Panc1 (cell line): ENCODE data around the gene SERPINF2. TPM values are rescaled to one million over a fixed set of nuclear protein-coding genes. Genes with fewer than 3 reads are reported as not detected.

Experiments
- ATAC-seq: fragments of 200-7000 bp; cut with Tn5 transposase; 2 replicates; pipeline ENCODE4 v1.9.1; 2020; ENCODE audit warnings: mild to moderate bottlenecking, moderate library complexity
- BruUV-seq: library from RNA; stranded (reverse); fragments of 400-500 nt; replicated peaks from 2 replicates; lab custom pipeline; 2021; lab: Mats Ljungman, UMichigan
- CTCF ChIA-PET: fragments of 300-600 bp; sonication (Branson Sonifier 250); formaldehyde crosslinking; loops from one replicate; lab custom pipeline; 2022; ENCODE audit warnings: antibody characterized with exemption; lab: Charles Lee
- POLR2A ChIA-PET: fragments of 300-600 bp; sonication (Branson Sonifier 250); formaldehyde crosslinking; loops from one replicate; lab custom pipeline; 2022; ENCODE audit warnings: antibody characterized with exemption; lab: Charles Lee
- DNase-seq: peaks from one replicate; pipeline ENCODE4 v3.0.0-alpha.2; 2010; ENCODE audit warnings: low read depth, low spot score
- H3K27ac ChIP-seq: 2 replicates; pipeline ENCODE4 v1.5.1; 2011; ENCODE audit warnings: mild to moderate bottlenecking, low read length, inconsistent platforms
- H3K27me3 ChIP-seq: fragments of 200-500 bp; sonication (Bioruptor generic); 2 replicates; pipeline ENCODE4 v1.6.0; 2014; ENCODE audit warnings: low read length, inconsistent platforms; ENCODE audit not compliant: control insufficient read depth, insufficient read depth
- H3K36me3 ChIP-seq: fragments of 200-500 bp; sonication (Bioruptor generic); 2 replicates; pipeline ENCODE4 v1.5.1; 2014; ENCODE audit warnings: inconsistent platforms, mild to moderate bottlenecking, low read length, moderate library complexity; ENCODE audit not compliant: control insufficient read depth, insufficient read depth
- H3K4me1 ChIP-seq: 2 replicates; pipeline ENCODE4 v1.5.1; 2011; ENCODE audit warnings: inconsistent platforms, mild to moderate bottlenecking, low read length, moderate library complexity; ENCODE audit not compliant: control insufficient read depth, insufficient read depth
- H3K4me3 ChIP-seq, 2 experiments: 2 replicates each; pipeline ENCODE4 v1.5.1; 2011 to 2012; ENCODE audit warnings: low read depth in 2 of 2, low read length in 2 of 2, mild to moderate bottlenecking in 2 of 2, inconsistent platforms in 1 of 2, moderate library complexity in 1 of 2
- H3K9me3 ChIP-seq: fragments of 200-500 bp; sonication (Bioruptor generic); 2 replicates; pipeline ENCODE4 v1.5.1; 2014; ENCODE audit warnings: low read depth, mild to moderate bottlenecking, inconsistent platforms, low read length, moderate library complexity; ENCODE audit not compliant: control insufficient read depth, insufficient read depth
- CTCF ChIP-seq: fragments of 450-650 bp; IDR thresholded peaks from 2 replicates; pipeline ENCODE4 v1.5.1; 2017; ENCODE audit warnings: mild to moderate bottlenecking
- POLR2AphosphoS5 ChIP-seq: IDR thresholded peaks from 2 replicates; pipeline ENCODE4 v1.6.1; 2012; ENCODE audit warnings: mild to moderate bottlenecking, low read depth, low read length, moderate library complexity
- SIN3A ChIP-seq: IDR thresholded peaks from 2 replicates; pipeline ENCODE4 v1.6.1; 2012; ENCODE audit warnings: low read depth, mild to moderate bottlenecking, low read length, moderate library complexity, borderline replicate concordance; ENCODE audit not compliant: insufficient read depth
- TCF7L2 ChIP-seq: IDR thresholded peaks from 2 replicates; pipeline ENCODE4 v1.6.1; 2011; ENCODE audit warnings: mild to moderate bottlenecking, low read depth, low read length, inconsistent platforms
- in situ Hi-C: cut with HindIII; loops from 2 replicates; pipeline ENCODE4 v1.10.0; 2016; ENCODE audit warnings: low sequenced_read_pairs, low pct_unique_long_range_greater_than_20kb
- intact Hi-C: fragments of 100-400 bp; cut with micrococcal nuclease; formaldehyde crosslinking; loops from one replicate; pipeline ENCODE4 v1.10.0; 2022; ENCODE audit not compliant: unreplicated experiment
- total RNA-seq: library from RNA; stranded (reverse); gene quantifications from one replicate; pipeline ENCODE4 v1.2.1, GENCODE V29; 2021; ENCODE audit not compliant: unreplicated experiment
- TF ChIP-seq, protein P1 (sequence below), 2 experiments: IDR thresholded peaks; 2 replicates each; pipeline ENCODE4 v1.6.1; 2011 to 2012; ENCODE audit warnings: low read depth in 2 of 2, control low read depth in 1 of 2, low read length in 1 of 2, mild to moderate bottlenecking in 1 of 2, moderate library complexity in 1 of 2; ENCODE audit not compliant: insufficient read depth in 1 of 2

Gene SERPINF2
- total RNA-seq, 1 experiment from 2014 or later, result 0.77 TPM

DNA sequence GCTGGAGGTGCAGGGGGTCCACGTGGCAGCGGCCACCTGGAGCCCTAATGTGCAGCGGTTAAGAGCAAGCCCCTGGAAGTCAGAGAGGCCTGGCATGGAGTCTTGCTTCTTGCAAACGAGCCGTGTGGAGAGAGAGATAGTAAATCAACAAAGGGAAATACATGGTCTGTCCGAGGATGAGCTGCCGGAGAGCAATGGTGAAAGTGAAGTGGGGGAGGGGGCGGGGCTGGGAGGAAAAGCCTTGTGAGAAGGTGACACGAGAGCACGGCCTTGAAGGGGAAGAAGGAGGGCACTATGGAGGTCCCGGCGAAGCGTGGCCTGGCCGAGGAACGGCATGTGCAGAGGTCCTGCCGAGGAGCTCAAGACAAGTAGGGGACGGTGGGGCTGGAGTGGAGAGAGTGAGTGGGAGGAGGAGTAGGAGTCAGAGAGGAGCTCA lies 13.2 kb downstream of the SERPINF2 start:
- H3K4me1 ChIP-seq, result peaks cover 5% of the 10 kb centered on the region; the same call in 1 of the 2 replicates
- no peak overlapping the region for H3K4me3 ChIP-seq
- no peaks in the 10 kb centered on the region for H3K36me3 ChIP-seq
- H3K27ac ChIP-seq, result no peak overlapping the region
- ATAC-seq (no peak), DNase-seq (no peak)
- ChIA-PET CTCF (interaction anchor here (0.5 kb wide), 1 partner anchor 13 kb away, joined by 4 read pairs; no protein-coding TSS in a partner anchor), POLR2A (no interaction called here)
- H3K9me3 ChIP-seq, result no peaks in the 10 kb centered on the region
- no peaks in the 10 kb centered on the region for H3K27me3 ChIP-seq
- BruUV-seq, result no TSS peak
- TF ChIP-seq SIN3A (no peak), POLR2AphosphoS5 (no peak), TCF7L2 (no peak), CTCF (no peak)
- TF ChIP-seq, protein P1, sequence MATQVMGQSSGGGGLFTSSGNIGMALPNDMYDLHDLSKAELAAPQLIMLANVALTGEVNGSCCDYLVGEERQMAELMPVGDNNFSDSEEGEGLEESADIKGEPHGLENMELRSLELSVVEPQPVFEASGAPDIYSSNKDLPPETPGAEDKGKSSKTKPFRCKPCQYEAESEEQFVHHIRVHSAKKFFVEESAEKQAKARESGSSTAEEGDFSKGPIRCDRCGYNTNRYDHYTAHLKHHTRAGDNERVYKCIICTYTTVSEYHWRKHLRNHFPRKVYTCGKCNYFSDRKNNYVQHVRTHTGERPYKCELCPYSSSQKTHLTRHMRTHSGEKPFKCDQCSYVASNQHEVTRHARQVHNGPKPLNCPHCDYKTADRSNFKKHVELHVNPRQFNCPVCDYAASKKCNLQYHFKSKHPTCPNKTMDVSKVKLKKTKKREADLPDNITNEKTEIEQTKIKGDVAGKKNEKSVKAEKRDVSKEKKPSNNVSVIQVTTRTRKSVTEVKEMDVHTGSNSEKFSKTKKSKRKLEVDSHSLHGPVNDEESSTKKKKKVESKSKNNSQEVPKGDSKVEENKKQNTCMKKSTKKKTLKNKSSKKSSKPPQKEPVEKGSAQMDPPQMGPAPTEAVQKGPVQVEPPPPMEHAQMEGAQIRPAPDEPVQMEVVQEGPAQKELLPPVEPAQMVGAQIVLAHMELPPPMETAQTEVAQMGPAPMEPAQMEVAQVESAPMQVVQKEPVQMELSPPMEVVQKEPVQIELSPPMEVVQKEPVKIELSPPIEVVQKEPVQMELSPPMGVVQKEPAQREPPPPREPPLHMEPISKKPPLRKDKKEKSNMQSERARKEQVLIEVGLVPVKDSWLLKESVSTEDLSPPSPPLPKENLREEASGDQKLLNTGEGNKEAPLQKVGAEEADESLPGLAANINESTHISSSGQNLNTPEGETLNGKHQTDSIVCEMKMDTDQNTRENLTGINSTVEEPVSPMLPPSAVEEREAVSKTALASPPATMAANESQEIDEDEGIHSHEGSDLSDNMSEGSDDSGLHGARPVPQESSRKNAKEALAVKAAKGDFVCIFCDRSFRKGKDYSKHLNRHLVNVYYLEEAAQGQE (IDR thresholded peaks at IDR 0.05; ENCODE audit: insufficient read depth in 1 of 2, low read depth in 2 of 2, low read length in 1 of 2), result no peak
- intact Hi-C loops, result no loop called here
- in situ Hi-C loops, result no loop called here

DNA sequence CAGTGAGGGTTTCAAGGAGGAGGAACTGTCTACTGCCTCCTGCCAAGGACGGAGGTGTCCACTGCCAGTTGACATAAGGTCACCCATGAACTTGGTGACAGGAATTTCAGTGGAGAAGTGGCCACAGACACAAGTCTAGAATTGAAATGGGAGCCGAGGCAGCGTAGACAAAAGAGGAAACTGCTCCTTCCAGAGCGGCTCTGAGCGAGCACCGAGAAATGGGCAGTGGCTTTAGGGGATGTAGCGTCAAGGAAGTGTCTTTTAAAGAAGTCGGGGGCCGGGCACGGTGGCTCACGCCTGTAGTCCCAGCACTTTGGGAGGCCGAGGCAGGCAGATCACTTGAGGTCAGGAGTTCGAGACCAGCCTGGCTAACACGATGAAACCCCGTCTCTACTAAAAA lies 16.1 kb downstream of the SERPINF2 start:
- H3K4me1 ChIP-seq, result peaks cover 9% of the 10 kb centered on the region
- no peak for TF ChIP-seq TCF7L2
- TF ChIP-seq, protein P1 (IDR thresholded peaks at IDR 0.05; ENCODE audit: insufficient read depth in 1 of 2, low read depth in 2 of 2, low read length in 1 of 2), result no peak
- TF ChIP-seq POLR2AphosphoS5, result no peak
- TF ChIP-seq CTCF, result no peak
- no peak for TF ChIP-seq SIN3A
- no peak for ATAC-seq
- BruUV-seq, result no TSS peak
- H3K27ac ChIP-seq, result no peak overlapping the region
- CTCF ChIA-PET, result no interaction called here
- H3K36me3 ChIP-seq, result no peaks in the 10 kb centered on the region
- no peak overlapping the region for H3K4me3 ChIP-seq
- no peak for DNase-seq
- POLR2A ChIA-PET, result no interaction called here
- no peaks in the 10 kb centered on the region for H3K9me3 ChIP-seq
- intact Hi-C loops, result no loop called here
- no peaks in the 10 kb centered on the region for H3K27me3 ChIP-seq
- in situ Hi-C loops, result no loop called here
